HEK293T (cell line): ENCODE data around the gene PTPRE.
"Not testable (repeated sequence)": the region's sequence is repeated elsewhere in the genome, so short reads cannot be mapped to it uniquely, and the experiment has no call there.

Experiments used
- CTCF ChIA-PET: fragments of 350-600 bp; formaldehyde crosslinking; extraction: SDS; loops from one replicate; lab custom pipeline; 2021; ENCODE audit warnings: antibody characterized with exemption, inconsistent platforms; lab: Yijun Ruan, JAX
- POLR2A ChIA-PET: fragments of 350-600 bp; formaldehyde crosslinking; extraction: SDS; loops from one replicate; lab custom pipeline; 2020; ENCODE audit warnings: antibody characterized with exemption, inconsistent platforms; lab: Yijun Ruan, JAX
- DNase-seq: peaks from one replicate; pipeline ENCODE4 v3.0.0; 2012; ENCODE audit warnings: mixed read lengths; ENCODE audit errors: extremely low spot score
- ARNT ChIP-seq: fragments of 450-650 bp; IDR thresholded peaks from 2 replicates; pipeline ENCODE4 v1.6.1; 2017; ENCODE audit warnings: mild to moderate bottlenecking
- BHLHE40 ChIP-seq: fragments of 450-650 bp; IDR thresholded peaks from 2 replicates; pipeline ENCODE4 v1.6.1; 2016; ENCODE audit warnings: mild to moderate bottlenecking, moderate library complexity, borderline replicate concordance
- ELF4 ChIP-seq: fragments of 450-650 bp; IDR thresholded peaks from 2 replicates; pipeline ENCODE4 v1.6.1; 2017; ENCODE audit warnings: antibody characterized with exemption
- FOXA1 ChIP-seq: fragments of 450-650 bp; IDR thresholded peaks from 2 replicates; pipeline ENCODE4 v1.6.1; 2016; ENCODE audit warnings: mild to moderate bottlenecking
- FOXK2 ChIP-seq: fragments of 450-650 bp; IDR thresholded peaks from 2 replicates; pipeline ENCODE4 v1.6.1; 2016; ENCODE audit warnings: mild to moderate bottlenecking
- FOXM1 ChIP-seq: fragments of 450-650 bp; IDR thresholded peaks from 2 replicates; pipeline ENCODE4 v1.6.1; 2017; ENCODE audit warnings: mild to moderate bottlenecking, borderline replicate concordance
- HDGF ChIP-seq: fragments of 450-650 bp; IDR thresholded peaks from 2 replicates; pipeline ENCODE4 v1.6.1; 2017; ENCODE audit warnings: antibody characterized with exemption, borderline replicate concordance
- L3MBTL2 ChIP-seq: fragments of 450-650 bp; conservative IDR thresholded peaks from 2 replicates; pipeline ENCODE4 v1.6.1; 2016; ENCODE audit warnings: mild to moderate bottlenecking
- LEF1 ChIP-seq: fragments of 450-650 bp; IDR thresholded peaks from 2 replicates; pipeline ENCODE4 v1.6.1; 2017; ENCODE audit warnings: mild to moderate bottlenecking, borderline replicate concordance
- NFRKB ChIP-seq: fragments of 450-650 bp; IDR thresholded peaks from 2 replicates; pipeline ENCODE4 v1.6.1; 2016; ENCODE audit warnings: mild to moderate bottlenecking, moderate library complexity
- SUZ12 ChIP-seq: fragments of 450-650 bp; IDR thresholded peaks from 2 replicates; pipeline ENCODE4 v1.6.1; 2016; ENCODE audit warnings: mild to moderate bottlenecking
- TARDBP ChIP-seq: fragments of 450-650 bp; IDR thresholded peaks from 2 replicates; pipeline ENCODE4 v1.6.1; 2016
- ZNF384 ChIP-seq: fragments of 450-650 bp; IDR thresholded peaks from 2 replicates; pipeline ENCODE4 v1.6.1; 2016
- TF ChIP-seq, protein P1 (sequence below): fragments of 450-650 bp; IDR thresholded peaks from 2 replicates; pipeline ENCODE4 v1.6.1; 2016

PTPRE gene

DNA sequence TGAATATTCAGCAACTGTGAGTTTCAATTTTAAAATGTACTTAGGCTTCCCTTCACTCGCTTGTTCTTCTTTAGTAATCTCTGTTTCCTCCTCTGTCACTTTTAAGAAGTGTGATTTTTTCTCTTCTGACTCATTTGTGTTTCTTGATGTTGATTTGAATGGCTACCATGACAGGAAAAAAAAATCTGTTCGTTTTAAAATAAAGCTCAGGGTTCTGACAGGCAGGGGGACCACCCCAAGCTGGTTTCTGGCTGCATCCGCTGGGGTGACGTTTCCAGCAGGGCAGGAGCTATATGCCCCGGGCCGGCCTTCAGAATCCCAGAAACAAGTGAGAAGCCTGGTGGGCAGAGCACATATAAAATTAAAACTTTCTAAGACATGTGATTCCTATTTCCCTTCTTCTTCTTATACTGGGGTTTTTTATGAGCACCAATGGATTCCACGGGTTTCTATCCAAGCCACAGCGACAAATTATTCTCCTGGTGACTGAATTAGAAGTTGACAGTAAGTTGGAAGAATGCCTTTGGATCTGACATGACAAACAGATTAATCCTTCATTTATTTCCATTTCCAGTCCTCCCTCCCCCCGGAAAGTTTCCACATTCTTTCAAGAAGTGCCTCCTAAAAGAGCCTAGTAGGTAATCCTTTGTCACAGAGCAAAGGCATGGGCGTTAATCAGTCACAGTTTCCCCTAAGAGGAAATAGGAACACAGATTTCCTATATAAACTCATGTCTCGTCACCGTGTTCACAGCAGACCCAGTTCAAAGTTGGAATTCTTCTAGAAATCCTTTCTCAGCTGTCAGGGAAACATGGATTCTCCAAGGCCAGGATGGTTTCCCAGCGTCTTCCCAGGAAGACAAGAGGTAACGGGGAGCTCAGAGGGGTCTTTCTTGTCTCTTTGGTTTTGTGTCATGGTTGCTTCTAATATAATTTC, 79.9 kb downstream of the PTPRE start:
- ChIA-PET POLR2A (no interaction called here), CTCF (interaction anchor here (0.6 kb wide), 1 partner anchor 874 kb away, joined by 4 read pairs; no protein-coding TSS in a partner anchor)
- TF ChIP-seq BHLHE40: no peak
- TF ChIP-seq, protein P1, sequence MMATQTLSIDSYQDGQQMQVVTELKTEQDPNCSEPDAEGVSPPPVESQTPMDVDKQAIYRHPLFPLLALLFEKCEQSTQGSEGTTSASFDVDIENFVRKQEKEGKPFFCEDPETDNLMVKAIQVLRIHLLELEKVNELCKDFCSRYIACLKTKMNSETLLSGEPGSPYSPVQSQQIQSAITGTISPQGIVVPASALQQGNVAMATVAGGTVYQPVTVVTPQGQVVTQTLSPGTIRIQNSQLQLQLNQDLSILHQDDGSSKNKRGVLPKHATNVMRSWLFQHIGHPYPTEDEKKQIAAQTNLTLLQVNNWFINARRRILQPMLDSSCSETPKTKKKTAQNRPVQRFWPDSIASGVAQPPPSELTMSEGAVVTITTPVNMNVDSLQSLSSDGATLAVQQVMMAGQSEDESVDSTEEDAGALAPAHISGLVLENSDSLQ: no peak
- DNase-seq: no peak

DNA sequence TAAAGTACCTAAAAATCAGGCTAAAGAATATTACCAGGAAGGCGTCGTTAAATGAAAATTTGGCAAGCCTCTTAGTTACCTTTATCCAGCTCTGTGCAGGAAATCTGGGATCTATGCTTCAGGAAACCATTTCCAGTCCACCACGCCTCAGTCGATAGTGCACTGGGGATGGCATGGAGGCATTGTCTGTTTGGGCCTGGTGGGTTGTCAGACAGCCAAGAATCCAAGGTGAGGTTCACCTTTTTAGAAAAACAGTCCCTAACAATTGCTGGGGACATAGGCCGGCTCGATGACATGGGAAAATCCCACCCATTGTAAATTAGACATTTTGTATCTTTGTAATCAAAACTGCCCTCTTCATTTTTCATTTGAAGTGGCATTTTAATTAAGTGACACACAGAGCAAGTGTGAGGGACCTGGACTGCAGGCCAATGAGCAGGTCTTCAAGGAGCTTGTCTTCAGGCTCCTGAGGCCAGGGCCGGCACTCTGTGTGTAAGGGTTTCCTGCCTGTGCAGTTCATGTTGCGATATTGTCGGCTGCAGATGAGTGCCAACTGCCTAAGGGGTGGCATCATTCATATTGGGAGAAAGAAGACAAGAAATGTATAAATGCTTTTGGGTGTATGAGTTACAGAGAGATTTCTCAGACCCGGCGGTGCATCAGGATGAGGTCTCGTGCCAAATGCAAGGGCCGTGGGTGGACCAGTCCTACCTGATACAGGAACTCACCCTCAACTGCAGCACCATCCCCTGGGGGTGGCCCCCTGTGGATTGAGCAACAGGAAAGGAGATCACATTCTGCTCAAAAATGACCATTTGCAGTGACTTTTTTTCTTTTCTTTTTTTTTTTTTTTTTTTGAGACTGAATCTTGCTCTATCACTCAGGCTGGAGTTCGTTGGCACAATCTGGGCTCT, 80.8 kb downstream of the PTPRE start:
- CTCF ChIA-PET: interaction anchor here (0.6 kb wide), 1 partner anchor 873 kb away, joined by 4 read pairs; no protein-coding TSS in a partner anchor
- no peak for DNase-seq
- POLR2A ChIA-PET: no interaction called here
- TF ChIP-seq, protein P1: no peak
- TF ChIP-seq BHLHE40 (no peak), ARNT (no peak), FOXA1 (no peak)

DNA sequence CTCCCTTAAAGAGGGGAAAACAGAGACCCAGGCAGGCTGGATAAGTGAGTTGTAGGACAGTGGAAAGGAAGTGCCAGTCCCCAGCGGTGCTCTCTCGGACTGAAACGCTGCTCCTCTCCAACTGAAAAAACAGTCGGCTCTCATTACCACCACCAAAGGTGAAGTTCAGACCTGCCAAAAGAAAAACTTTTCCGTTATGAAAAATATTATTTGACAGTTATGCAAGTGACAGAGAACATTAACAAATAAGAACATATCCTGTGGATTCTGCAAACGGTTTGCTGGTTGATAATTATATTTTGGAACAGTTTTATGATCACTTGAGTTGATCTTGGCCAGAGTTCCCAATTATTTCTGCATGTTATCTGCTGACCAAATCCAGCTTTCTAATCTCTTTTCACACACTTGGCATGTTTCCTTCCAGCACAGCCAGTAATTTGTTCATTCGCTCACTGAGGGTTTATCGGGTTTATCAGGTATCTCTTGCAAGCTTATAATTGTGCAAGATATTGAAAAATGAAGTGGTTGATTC, 82.6 kb downstream of the PTPRE start:
- TF ChIP-seq SUZ12: no peak
- TF ChIP-seq FOXM1: no peak
- no peak for TF ChIP-seq ZNF384
- TF ChIP-seq BHLHE40: no peak
- no peak for TF ChIP-seq TARDBP
- TF ChIP-seq NFRKB: no peak
- no peak for TF ChIP-seq ELF4
- TF ChIP-seq, protein P1: no peak
- TF ChIP-seq LEF1: no peak
- CTCF ChIA-PET: no interaction called here
- DNase-seq: no peak
- POLR2A ChIA-PET: no interaction called here

DNA sequence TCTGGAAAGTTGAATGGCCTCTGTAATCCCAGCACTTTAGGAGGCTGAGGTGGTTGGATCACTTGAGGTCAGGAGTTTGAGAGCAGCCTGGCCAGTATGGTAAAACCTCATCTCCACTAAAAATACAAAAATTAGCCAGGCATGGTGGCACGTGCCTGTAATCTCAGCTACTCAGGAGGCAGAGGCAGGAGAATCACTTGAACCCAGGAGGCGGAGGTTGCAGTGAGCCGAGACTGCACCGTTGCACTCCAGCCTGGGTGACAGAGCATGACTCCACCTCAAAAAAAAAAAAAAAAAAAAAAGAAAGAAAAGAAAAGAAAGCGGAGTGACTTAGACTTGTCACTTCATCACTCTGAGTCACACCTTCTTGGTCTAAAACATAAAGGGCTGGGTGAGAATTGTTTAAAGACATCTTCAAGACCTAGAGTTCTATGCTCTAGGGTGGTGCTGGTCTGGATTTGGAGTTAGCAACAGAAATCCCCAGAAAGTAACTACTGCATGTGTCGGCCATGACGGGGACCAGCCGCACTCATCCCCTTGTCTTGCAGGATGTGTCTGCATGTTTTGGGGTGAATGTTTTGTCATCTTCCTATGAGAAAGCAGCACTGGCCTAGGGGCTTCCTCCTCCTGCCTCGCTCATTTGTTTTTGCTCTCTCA, 83.4 kb downstream of the PTPRE start:
- CTCF ChIA-PET: interaction anchor here (0.7 kb wide), 1 partner anchor 134 kb away, joined by 3 read pairs; no protein-coding TSS in a partner anchor
- POLR2A ChIA-PET, DNase-seq: not testable (repeated sequence)

DNA sequence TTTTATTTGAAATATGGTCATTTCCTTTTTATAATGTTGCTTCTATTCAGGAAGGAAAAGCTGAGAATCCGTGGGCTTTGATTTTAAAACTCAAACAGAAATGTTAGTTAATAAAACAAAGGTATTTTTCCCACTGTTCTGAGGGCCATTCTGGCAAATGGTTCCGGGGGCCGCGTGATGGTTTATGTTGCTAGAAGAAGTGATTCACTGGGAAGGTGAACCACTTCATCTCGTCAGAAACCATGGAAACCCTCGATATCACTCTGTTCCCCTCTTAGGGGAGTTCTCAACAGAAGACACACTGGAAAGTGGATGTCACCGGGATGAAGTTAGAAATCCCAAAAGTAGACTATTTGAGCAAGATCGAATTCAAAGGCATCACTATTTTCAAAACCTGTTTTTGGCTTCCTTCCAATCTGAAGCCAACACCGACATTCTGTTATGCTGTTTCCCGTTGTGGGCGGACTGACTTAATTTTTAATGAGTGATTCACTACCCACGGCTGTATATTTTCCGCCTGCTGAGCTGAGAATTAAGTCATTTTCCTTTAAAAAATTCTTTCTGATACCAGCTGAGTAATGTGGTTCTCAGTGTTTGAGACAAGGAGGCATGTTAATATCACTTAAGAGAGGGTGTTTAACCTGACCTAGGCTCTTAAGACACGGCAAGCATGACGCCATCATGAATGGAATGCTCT, 84.1 kb downstream of the PTPRE start:
- no peak for DNase-seq
- CTCF ChIA-PET: interaction anchor here (0.7 kb wide), 1 partner anchor 135 kb away, joined by 3 read pairs; no protein-coding TSS in a partner anchor
- TF ChIP-seq FOXK2: no peak
- TF ChIP-seq ELF4: no peak
- TF ChIP-seq ZNF384: no peak
- no peak for TF ChIP-seq SUZ12
- no peak for TF ChIP-seq HDGF
- TF ChIP-seq FOXM1: no peak
- TF ChIP-seq LEF1: no peak
- TF ChIP-seq FOXA1: no peak
- TF ChIP-seq BHLHE40: no peak
- TF ChIP-seq L3MBTL2: no peak
- POLR2A ChIA-PET: no interaction called here

DNA sequence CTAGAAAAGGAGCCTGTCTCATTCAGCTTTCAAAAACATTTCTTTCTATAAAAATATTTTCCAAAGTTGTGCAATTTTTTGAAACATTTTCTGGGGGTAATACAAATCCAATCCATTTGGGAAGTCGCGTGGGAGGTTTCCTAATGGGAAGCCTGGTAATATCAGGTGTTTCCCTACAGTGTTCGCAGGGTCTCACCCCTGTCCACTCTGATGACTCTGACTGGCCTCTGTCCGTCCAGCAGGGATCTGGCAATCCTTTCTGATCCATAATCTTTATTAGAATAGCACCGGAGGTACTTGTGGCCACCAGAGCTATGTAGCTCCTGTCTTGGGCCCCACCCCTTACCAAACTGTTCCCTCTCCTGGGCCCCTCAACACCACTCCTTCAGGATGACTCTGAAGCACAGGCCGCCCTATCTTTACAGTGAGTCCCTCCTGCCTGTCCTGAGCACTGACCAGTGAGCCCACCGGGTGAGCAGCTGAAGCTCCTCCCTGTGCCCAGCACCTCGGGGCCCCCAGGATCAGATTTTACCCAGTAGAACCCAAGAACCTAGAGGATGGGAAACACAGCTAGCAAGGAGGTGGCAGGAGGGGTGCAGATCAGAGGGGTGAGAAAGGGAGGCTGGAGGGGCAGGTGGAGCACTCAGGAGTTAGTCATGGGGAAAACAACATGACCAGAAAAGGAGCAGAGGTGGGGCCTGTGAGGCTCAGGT, 84.8 kb downstream of the PTPRE start:
- TF ChIP-seq, protein P1: no peak
- TF ChIP-seq BHLHE40: no peak
- no peak for TF ChIP-seq LEF1
- TF ChIP-seq TARDBP: no peak
- no peak for TF ChIP-seq ZNF384
- TF ChIP-seq ELF4: no peak
- TF ChIP-seq FOXA1: no peak
- no peak for TF ChIP-seq NFRKB
- no peak for TF ChIP-seq FOXK2
- CTCF ChIA-PET: no interaction called here
- DNase-seq: no peak
- POLR2A ChIA-PET: no interaction called here
